HG03139 (cell line): ENCODE results near the gene RABGAP1L.
"Not testable (repeated sequence)": the region's sequence is repeated elsewhere in the genome, so short reads cannot be mapped to it uniquely, and the experiment has no call there.

ENCODE experiments used
- ATAC-seq: cut with Tn5 transposase; IDR thresholded peaks from one replicate; pipeline ENCODE4 v1.9.1; 2021; ENCODE audit not compliant: unreplicated experiment

Gene RABGAP1L

DNA sequence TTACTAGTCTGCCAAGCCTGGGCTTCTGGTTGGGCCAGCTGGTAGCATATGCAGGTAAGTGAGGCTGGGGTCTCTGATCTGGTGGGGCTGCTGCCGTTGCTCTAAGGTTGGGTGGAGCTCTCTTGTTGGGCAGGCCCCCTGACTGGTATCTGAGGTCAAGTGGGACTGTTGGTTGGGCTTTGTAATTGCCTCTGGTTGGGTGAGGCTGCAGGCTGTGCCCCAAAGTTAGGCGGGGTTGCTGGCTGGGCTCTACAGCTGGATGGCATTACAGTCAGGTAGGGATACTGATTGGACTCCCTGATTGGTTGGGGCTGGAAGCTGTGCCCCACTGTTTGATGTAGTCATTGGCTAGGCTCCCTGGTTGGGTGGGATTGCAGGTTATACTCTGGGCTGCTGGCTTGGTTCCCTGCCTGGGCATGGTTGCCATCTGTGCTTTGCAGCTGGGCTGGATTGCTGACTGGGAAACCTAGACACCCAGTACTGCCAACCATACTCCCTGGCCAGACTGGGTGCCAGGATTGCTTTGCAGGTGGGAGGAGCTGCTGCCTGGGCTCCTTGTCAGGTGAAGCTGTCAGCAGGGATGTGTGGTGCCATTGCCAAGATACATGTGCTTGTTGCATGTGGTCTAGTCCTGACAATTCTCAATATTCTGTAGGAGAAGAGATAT is 130.5 kb downstream of the RABGAP1L start:
- no peak for ATAC-seq

- ATAC-seq, result no peak
These were observed 131.7 kb downstream of the RABGAP1L start for GRCh38 chr1:174291059-174291458.

GRCh38 chr1:174296309-174296708 is 137.0 kb downstream of the RABGAP1L start:
- ATAC-seq, result no peak

- no peak for ATAC-seq
These were observed 138.0 kb downstream of the RABGAP1L start for GRCh38 chr1:174297351-174297750.

DNA sequence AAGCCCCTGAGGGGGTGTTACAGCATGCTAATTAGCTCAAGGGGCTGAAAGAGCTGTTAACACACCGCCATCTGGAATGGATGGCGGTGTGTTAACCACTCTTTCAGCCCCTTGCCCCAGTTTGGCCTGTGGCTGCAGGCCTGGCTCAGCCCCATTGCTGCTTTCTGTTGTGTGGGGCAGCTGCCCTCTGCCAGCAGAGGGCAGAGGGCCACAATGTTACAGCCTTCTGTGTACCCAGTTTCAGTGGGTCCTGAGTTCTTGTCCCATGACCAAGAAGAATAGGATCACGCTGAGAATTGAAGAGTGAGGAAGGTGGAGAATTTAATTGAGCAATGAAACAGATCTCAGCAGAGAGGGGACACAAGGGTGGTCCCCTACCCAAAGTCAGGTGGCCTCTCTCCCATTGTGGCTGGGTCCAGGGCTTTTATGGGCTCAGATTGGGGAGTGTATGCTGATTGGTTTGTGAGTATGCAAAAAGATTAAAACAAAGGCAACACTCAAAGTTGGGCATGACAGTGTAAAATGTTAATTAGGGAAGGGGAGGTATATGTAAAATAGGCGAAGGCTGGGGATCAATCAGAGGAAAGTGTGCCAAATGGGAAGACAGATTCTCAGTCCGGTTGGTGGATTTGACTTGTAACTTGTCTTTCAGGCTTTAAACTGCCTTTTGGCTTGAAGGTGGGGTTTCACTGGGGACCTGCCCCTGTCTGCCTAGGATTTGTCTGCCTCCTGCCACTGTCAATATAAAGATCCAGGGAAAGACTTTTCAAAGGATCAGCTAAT is 142.2 kb downstream of the RABGAP1L start:
- no peak for ATAC-seq

DNA sequence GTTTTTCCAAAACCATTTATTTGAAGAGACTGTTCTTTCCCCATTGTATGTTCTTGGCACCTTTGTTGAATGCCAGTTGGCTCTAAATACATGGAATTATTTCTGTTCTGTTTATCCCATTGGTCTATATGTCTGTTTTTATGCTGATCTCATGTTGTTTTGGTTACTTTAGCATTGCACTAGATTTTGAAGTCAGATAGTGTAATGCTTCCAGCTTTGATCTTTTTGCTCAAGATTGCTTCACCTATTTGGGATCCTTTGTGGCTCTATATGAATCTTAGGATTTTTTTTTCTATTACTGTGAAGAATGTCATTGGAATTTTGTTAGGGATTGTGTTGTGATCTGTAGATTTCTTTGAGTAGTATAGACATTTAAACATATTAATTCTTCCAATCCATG is 149.3 kb downstream of the RABGAP1L start:
- ATAC-seq, result no peak

DNA sequence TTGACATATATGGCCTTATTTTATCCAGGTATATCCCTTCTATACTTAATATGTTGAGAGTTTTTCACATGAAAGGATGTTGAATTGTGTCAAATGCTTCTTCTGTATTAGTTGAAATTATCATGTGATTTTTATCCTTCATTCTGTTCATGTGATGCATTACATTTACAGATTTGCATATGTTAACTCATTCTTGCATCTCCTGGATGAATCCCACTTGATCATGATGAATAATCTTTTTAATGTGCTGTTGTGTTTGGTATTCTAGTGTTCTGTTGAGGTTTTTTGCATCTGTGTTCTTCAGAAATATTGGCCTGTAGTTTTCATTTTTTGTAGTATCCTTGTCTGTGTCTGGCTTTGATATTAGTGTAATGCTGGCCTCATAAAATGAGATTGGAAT is 150.2 kb downstream of the RABGAP1L start:
- ATAC-seq, result no peak

DNA sequence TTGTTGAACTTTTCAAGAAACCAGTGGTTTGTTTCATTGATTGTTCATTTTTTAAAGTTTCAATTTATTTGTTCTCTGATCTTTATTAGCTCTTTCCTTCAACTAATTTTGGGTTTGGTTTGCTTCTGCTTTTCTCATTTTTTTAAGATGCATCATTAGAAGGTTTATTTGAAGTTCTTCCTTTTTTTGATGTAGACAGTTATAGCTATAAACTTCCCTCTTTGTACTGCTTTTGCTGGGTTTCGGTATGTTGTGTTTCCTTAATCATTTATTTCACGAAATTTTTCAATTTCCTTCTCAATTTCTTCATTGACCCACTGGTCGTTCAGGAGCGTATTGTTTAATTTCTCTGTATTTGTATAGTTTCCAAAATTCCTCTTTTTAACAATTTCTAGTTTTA is 155.1 kb downstream of the RABGAP1L start:
- ATAC-seq, result no peak

DNA sequence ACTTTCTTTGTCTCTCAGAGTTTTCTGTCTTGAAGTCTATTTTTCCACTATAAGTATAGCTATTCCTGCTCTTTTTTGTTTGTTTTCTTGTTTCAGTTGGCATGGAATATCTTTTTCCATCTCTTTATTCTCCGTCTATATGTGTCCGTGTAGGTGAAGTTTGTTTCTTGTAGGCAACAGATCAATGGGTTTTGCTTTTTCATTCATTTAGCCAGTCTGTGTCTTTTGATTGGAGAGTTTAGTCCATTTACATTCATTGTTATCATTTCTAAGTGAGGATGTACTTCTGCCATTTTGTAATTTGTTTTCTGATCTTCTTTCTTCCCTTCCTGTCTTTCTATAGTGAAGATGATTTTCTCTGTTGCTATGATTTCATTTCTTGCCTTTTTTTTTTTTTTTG is 155.9 kb downstream of the RABGAP1L start:
- no peak for ATAC-seq

GRCh38 chr1:174320897-174321296 is 161.6 kb downstream of the RABGAP1L start:
- not testable (repeated sequence) for ATAC-seq

GRCh38 chr1:174322202-174322862 is 163.0 kb downstream of the RABGAP1L start:
- no peak for ATAC-seq

GRCh38 chr1:174324493-174324892 is 165.2 kb downstream of the RABGAP1L start:
- ATAC-seq, result no peak

DNA sequence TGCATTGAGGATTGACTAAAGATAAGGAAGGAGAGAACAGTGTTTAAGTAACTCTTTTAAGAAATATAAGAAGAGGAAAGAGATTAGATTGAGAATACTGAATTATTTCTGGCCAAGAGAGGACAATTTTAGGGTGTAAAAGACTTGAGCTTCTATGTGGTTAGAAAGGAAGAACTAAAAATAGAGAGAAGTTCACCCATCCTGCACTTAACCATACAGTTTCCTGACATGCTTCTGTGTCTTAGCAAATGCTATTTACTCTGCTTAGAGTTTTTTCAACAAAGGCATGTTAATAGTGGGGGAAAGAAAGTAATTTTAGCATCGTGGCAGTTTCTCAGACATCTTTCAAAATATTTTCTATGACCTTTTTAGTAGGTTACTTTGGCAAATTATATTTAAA is 165.6 kb downstream of the RABGAP1L start:
- no peak for ATAC-seq

- no peak for ATAC-seq
These were observed 167.0 kb downstream of the RABGAP1L start for GRCh38 chr1:174326278-174326677.

GRCh38 chr1:174333437-174333836 is 174.1 kb downstream of the RABGAP1L start:
- ATAC-seq, result no peak

DNA sequence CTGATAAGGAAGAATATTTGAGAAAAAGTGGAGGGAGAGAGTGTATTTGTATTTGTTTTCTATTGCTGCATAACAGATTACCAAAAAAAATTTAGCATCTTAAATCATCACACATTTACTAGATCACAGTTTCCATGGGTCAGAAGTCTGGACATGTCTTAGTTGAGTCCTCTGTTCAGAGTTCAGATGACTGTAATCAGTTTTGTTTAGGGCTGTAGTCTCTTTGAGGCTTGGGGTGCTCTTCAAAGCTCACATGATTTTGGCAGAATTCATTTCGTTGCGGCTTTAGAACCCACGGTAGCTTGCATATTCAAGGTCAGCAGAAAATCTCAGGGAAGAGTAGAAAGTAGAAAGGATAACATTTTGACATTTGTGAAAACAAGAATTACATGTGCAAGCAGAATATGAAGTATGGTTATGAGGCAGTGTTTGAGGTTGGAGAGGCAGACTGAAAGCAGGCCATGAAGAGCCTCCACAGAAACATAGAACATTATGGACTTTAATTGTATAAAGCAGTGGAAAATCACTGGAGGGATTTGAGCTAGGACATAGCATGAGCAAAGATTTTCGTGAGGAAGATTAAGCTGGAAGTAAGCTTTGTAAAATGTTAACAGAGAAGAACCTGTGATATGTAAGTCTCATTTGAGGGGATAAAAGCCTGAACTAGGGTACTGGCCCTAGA is 177.8 kb downstream of the RABGAP1L start:
- no peak for ATAC-seq

- not testable (repeated sequence) for ATAC-seq
These were observed 181.1 kb downstream of the RABGAP1L start for GRCh38 chr1:174340404-174340803.

DNA sequence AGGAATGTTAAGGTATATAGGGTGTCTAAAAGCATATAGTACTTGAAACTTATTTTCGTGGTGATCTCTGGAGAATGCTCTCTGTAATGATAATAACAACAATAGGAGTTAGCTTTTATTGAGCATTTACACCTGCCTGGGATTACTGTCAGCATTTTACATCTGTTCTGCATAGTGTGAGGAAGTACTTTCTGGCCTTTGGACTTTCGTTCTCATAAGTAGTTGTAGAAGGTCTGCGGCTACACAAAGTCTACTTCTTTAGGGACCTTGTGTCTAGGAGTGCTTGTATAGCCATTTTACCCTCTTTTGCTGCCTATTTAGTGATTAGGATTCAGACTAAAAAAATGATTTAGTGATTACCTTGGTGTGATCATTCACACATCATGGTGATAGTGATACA is 184.8 kb downstream of the RABGAP1L start:
- no peak for ATAC-seq

- no peak for ATAC-seq
These were observed 192.8 kb downstream of the RABGAP1L start for GRCh38 chr1:174352117-174352516.

DNA sequence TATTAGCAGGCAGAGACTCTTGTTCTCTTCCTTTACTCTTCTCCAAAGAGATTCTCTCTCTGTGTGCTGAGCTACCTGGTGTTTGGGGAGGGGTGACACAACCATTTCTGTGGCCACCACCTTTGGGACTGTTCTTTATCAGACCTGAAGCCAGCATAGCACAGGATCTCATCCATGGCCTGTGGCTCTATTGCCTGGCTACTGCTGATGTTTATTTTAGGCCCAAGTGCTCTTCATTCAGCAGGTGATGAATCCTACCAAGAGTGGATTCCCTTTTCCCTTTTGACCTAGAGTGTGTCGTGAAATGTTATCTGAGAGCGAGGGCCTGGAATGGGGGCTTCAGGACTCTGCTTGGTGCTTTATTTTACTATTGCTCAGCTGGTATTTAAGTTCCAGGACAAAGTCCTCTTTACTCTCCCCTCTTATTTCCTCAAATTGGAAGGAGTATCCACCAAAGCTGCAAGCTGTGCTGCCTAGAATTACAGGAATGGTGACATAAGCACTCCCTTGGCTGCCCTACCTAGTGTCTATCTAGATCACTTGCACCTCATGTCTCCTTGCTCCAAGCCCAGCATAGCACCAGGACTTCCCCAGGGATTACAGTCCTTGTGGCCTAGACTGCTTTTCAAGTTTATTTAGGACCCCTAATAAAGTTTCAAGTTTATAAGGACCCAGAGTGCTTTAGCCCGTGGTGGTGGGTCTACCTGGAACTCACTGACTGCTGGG is 193.7 kb downstream of the RABGAP1L start:
- ATAC-seq, result no peak

DNA sequence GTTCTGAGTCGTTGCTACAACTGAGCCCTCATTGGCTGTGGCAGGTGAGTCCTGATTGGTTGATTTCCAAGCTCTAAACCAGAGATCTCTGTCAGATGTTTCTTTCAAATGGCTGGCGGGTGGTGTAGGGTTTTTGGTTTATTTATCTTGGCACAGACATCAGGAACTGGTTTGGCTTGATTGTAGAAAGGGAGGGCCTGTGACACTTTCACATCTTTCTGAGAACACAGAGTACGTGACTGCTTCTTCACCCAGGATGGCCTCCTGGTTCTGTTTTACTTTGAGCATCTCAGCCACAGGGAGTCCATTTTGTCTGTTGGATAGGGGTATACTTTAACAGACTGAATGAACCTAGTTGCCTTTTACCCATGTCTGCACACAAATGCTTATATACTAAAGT is 199.0 kb downstream of the RABGAP1L start:
- ATAC-seq, result no peak
